H1 (cell line): ENCODE results near the gene TYR. TPM values are rescaled to one million over a fixed set of nuclear protein-coding genes. Genes with fewer than 3 reads are reported as not detected.
A peak's percentile ranks its signal among the peaks of the same experiment; 100 is the strongest.

Source experiments
- CTCF ChIA-PET: fragments of 300-600 bp; sonication (Branson Sonifier 250); formaldehyde crosslinking; loops from one replicate; lab custom pipeline; 2021; ENCODE audit not compliant: partially characterized antibody; lab: Charles Lee
- POLR2A ChIA-PET: fragments of 300-600 bp; sonication (Branson Sonifier 250); formaldehyde crosslinking; loops from one replicate; lab custom pipeline; 2021; ENCODE audit warnings: inconsistent platforms; ENCODE audit not compliant: partially characterized antibody; lab: Charles Lee
- DNase-seq, 2 experiments: peaks; one replicate each; pipeline versions ENCODE4 v3.0.0 to v3.0.0-alpha.2; 2010 to 2022; ENCODE audit warnings: low spot score in 2 of 2, low read depth in 1 of 2, mixed read lengths in 1 of 2
- FAIRE-seq: peaks from 2 replicates; lab custom pipeline; 2011; peaks lifted over from hg19 to GRCh38; lab: Jason Lieb, UNC
- H2AFZ ChIP-seq: 2 replicates; pipeline ENCODE4 v1.8.1; 2012; ENCODE audit warnings: low read length, inconsistent platforms
- H2AK5ac ChIP-seq: 2 replicates; pipeline ENCODE4 v1.6.1; 2013; ENCODE audit warnings: low read depth, low read length
- H2BK120ac ChIP-seq: replicated peaks from 2 replicates; pipeline ENCODE3; 2013; ENCODE audit warnings: low read depth, low read length, inconsistent platforms
- H2BK12ac ChIP-seq: 2 replicates; pipeline ENCODE4 v1.6.1; 2013; ENCODE audit warnings: low read depth, low read length
- H2BK15ac ChIP-seq: 2 replicates; pipeline ENCODE4 v1.6.1; 2013; ENCODE audit warnings: low read length
- H2BK20ac ChIP-seq: 2 replicates; pipeline ENCODE4 v1.6.1; 2013; ENCODE audit warnings: low read length
- H2BK5ac ChIP-seq: 2 replicates; pipeline ENCODE4 v1.6.1; 2013; ENCODE audit warnings: low read depth, low read length
- H3K14ac ChIP-seq: 2 replicates; pipeline ENCODE4 v1.6.1; 2013; ENCODE audit warnings: inconsistent platforms; ENCODE audit not compliant: insufficient read length
- H3K18ac ChIP-seq: 2 replicates; pipeline ENCODE4 v1.6.1; 2013; ENCODE audit warnings: low read length; ENCODE audit errors: extremely low read depth
- H3K23ac ChIP-seq: 2 replicates; pipeline ENCODE4 v1.6.1; 2013; ENCODE audit warnings: inconsistent platforms; ENCODE audit not compliant: insufficient read length
- H3K23me2 ChIP-seq: 2 replicates; pipeline ENCODE4 v1.6.1; 2013; ENCODE audit warnings: low read depth, low read length
- H3K27ac ChIP-seq: 2 replicates; pipeline ENCODE4 v1.6.1; 2011; ENCODE audit warnings: low read depth, low read length, inconsistent platforms
- H3K27me3 ChIP-seq, 4 experiments: replicated peaks in 1 of 4; 1 replicate in 1 of 4; 2 replicates in 3 of 4; pipeline versions ENCODE4 v1.6.1 to v1.8.1; 2011 to 2013; ENCODE audit warnings: low read length in 3 of 4, mild to moderate bottlenecking in 3 of 4, inconsistent platforms in 2 of 4, mixed read lengths in 2 of 4, moderate library complexity in 1 of 4; ENCODE audit not compliant: control insufficient read depth in 3 of 4, insufficient read depth in 3 of 4; ENCODE audit errors: extremely low read depth in 1 of 4
- H3K36me3 ChIP-seq, 4 experiments: 2 replicates each; pipeline versions ENCODE4 v1.6.1 to v1.8.1; 2011 to 2013; ENCODE audit warnings: mild to moderate bottlenecking in 4 of 4, low read length in 3 of 4, moderate library complexity in 2 of 4, control low read depth in 1 of 4, inconsistent platforms in 1 of 4; ENCODE audit not compliant: insufficient read depth in 4 of 4, control insufficient read depth in 2 of 4
- H3K4ac ChIP-seq: replicated peaks from 2 replicates; pipeline ENCODE3; 2013; ENCODE audit warnings: low read length, low read depth, mixed read lengths, inconsistent platforms; ENCODE audit not compliant: insufficient read length
- H3K4me1 ChIP-seq, 4 experiments: replicated peaks in 1 of 4; 1 replicate in 1 of 4; 2 replicates in 3 of 4; pipeline versions ENCODE4 v1.6.1 to v1.8.1; 2011 to 2013; ENCODE audit warnings: low read length in 3 of 4, inconsistent platforms in 2 of 4, mixed read lengths in 1 of 4; ENCODE audit not compliant: insufficient read depth in 4 of 4, control insufficient read depth in 3 of 4
- H3K4me2 ChIP-seq, 2 experiments: 2 replicates each; pipeline versions ENCODE4 v1.6.1 to v1.8.1; 2011 to 2013; ENCODE audit warnings: low read depth in 2 of 2, low read length in 2 of 2, control low read depth in 1 of 2, inconsistent platforms in 1 of 2, mild to moderate bottlenecking in 1 of 2; ENCODE audit not compliant: insufficient read depth in 1 of 2
- H3K4me3 ChIP-seq, 4 experiments: fragments of 200-600, 300-600 bp in 1 of 4; sonication (generic), shearing (Covaris generic), sonication (Bioruptor Twin) in 1 of 4; 2 replicates each; pipeline versions ENCODE4 v1.5.1 to v1.8.1; 2011 to 2016; ENCODE audit warnings: low read length in 4 of 4, low read depth in 3 of 4, control low read depth in 2 of 4, inconsistent platforms in 2 of 4, mild to moderate bottlenecking in 2 of 4, mixed read lengths in 1 of 4, moderate library complexity in 1 of 4; ENCODE audit not compliant: insufficient read depth in 2 of 4; ENCODE audit errors: extremely low read depth in 1 of 4
- H3K56ac ChIP-seq: replicated peaks from 2 replicates; pipeline ENCODE3; 2013; ENCODE audit warnings: low read depth, mild to moderate bottlenecking, mixed read lengths, low read length, inconsistent platforms; ENCODE audit not compliant: insufficient read length
- H3K79me1 ChIP-seq: 2 replicates; pipeline ENCODE4 v1.6.1; 2013; ENCODE audit warnings: low read depth, low read length, control low read depth
- H3K79me2 ChIP-seq, 2 experiments: 2 replicates each; pipeline versions ENCODE4 v1.6.1 to v1.8.1; 2012 to 2013; ENCODE audit warnings: low read length in 2 of 2, mild to moderate bottlenecking in 2 of 2, inconsistent platforms in 1 of 2; ENCODE audit not compliant: insufficient read depth in 2 of 2, control insufficient read depth in 1 of 2
- H3K9ac ChIP-seq, 4 experiments: replicated peaks in 1 of 4; 1 replicate in 1 of 4; 2 replicates in 3 of 4; pipeline versions ENCODE4 v1.6.1 to v1.8.1; 2011 to 2013; ENCODE audit warnings: low read depth in 3 of 4, low read length in 3 of 4, control low read depth in 2 of 4, mild to moderate bottlenecking in 2 of 4, moderate library complexity in 2 of 4, inconsistent platforms in 1 of 4; ENCODE audit errors: extremely low read depth in 1 of 4
- H3K9me3 ChIP-seq, 2 experiments: 2 replicates each; pipeline versions ENCODE4 v1.6.1 to v1.8.1; 2012 to 2013; ENCODE audit warnings: mild to moderate bottlenecking in 2 of 2, moderate library complexity in 2 of 2, control low read depth in 1 of 2, inconsistent platforms in 1 of 2, low read depth in 1 of 2, low read length in 1 of 2, mixed read lengths in 1 of 2; ENCODE audit not compliant: insufficient read depth in 2 of 2
- H4K20me1 ChIP-seq, 2 experiments: replicated peaks in 1 of 2; 2 replicates each; pipeline versions ENCODE3 to v1.8.1; 2011 to 2013; ENCODE audit warnings: inconsistent platforms in 2 of 2, low read length in 2 of 2, mild to moderate bottlenecking in 1 of 2; ENCODE audit not compliant: insufficient read depth in 2 of 2, control insufficient read depth in 1 of 2
- H4K5ac ChIP-seq: 2 replicates; pipeline ENCODE4 v1.6.1; 2013; ENCODE audit warnings: low read length, low read depth, mixed read lengths, inconsistent platforms; ENCODE audit not compliant: insufficient read length
- H4K8ac ChIP-seq: 2 replicates; pipeline ENCODE4 v1.8.0; 2013; ENCODE audit warnings: mild to moderate bottlenecking, moderate library complexity, low read length, inconsistent platforms; ENCODE audit not compliant: insufficient read depth; ENCODE audit errors: extremely low read depth
- H4K91ac ChIP-seq: replicated peaks from 2 replicates; pipeline ENCODE3; 2013; ENCODE audit warnings: low read length, mixed read lengths, inconsistent platforms; ENCODE audit not compliant: insufficient read length
- CTBP2 ChIP-seq: IDR thresholded peaks from 2 replicates; pipeline ENCODE4 v1.7.0; 2011; ENCODE audit warnings: borderline replicate concordance, mild to moderate bottlenecking, moderate library complexity, mixed read lengths, low read length; ENCODE audit not compliant: insufficient read depth, insufficient read length
- NANOG ChIP-seq: IDR thresholded peaks from 2 replicates; pipeline ENCODE4 v1.6.1; 2011; ENCODE audit warnings: low read length, low read depth, mild to moderate bottlenecking, inconsistent platforms; ENCODE audit not compliant: insufficient read depth, poor library complexity, severe bottlenecking
- WGBS, 2 experiments: shearing (Covaris generic) in 1 of 2; methylation state at CpG; one replicate each; pipeline versions ENCODE4 v1.1.6 to v1.1.7; 2013 to 2015; ENCODE audit warnings: low lambda C conversion rate in 2 of 2, mixed read lengths in 2 of 2, inconsistent platforms in 1 of 2, low coverage in 1 of 2, missing lambda C conversion rate in 1 of 2; ENCODE audit not compliant: insufficient replicate concordance in 2 of 2, insufficient coverage in 1 of 2, insufficient read length in 1 of 2; ENCODE audit errors: extremely low coverage in 1 of 2, missing lambda C conversion rate in 1 of 2; 5-methylcytosine and 5-hydroxymethylcytosine counted together
- polyA plus RNA-seq, 7 experiments: library from polyadenylated mRNA; depleted of rRNA in 3 of 7; stranded (reverse) in 5 of 7; unstranded in 2 of 7; fragments of >200 nt in 5 of 7; fragments of 200-250 nt in 2 of 7; gene quantifications; 1 replicate in 5 of 7; 2 replicates in 1 of 7; 4 replicates in 1 of 7; pipeline versions ENCODE4 v1.2.1 to v1.2.3, GENCODE V29; 2011 to 2013; ENCODE audit warnings: missing spikeins in 2 of 7, mixed read lengths in 2 of 7
- total RNA-seq: library from RNA; stranded (reverse); fragmentation: NEBNext Ultra II Directional; extraction: Animal tissue kit (Norgen Biotek cat#: 25700); gene quantifications from 2 replicates; pipeline ENCODE4 v1.2.1, GENCODE V29; 2021

The TYR gene
- total and polyA plus RNA-seq, 2 of the 8 experiments (the other 6 are each of a cell fraction or from before 2014, with no cell fraction given): not detected

GRCh38 chr11:89181111-89181510 is 3.4 kb downstream of the TYR start:
- Histone ChIP-seq H3K36me3 (no peaks in the 10 kb centered on the region), H3K18ac (no peak overlapping the region), H4K91ac (no peak overlapping the region), H3K27me3 (no peaks in the 10 kb centered on the region), H2BK20ac (no peak overlapping the region), H3K4ac (no peak overlapping the region), H3K79me2 (no peaks in the 10 kb centered on the region), H2BK15ac (no peak overlapping the region), H3K4me2 (no peak overlapping the region), H3K9me3 (no peaks in the 10 kb centered on the region), H2AFZ (no peak overlapping the region), H2BK5ac (no peak overlapping the region), H3K4me3 (no peak overlapping the region), H4K20me1 (no peaks in the 10 kb centered on the region), H3K23ac (no peak overlapping the region), H4K5ac (peak overlapping the region; percentile 48), H3K9ac (no peak overlapping the region), H3K79me1 (no peaks in the 10 kb centered on the region), H3K4me1 (peaks cover 0 to 4% (median 0%) of the 10 kb centered on the region in 4 experiments; a peak in 1 of 7 replicates), H2BK12ac (no peak overlapping the region), H3K14ac (no peak overlapping the region), H3K23me2 (no peaks in the 10 kb centered on the region), H2BK120ac (no peak overlapping the region), H4K8ac (no peak overlapping the region), H3K27ac (no peak overlapping the region), H2AK5ac (no peak overlapping the region), H3K56ac (no peak overlapping the region)
- ChIA-PET POLR2A (no interaction called here), CTCF (no interaction called here)
- DNase-seq (peak in 1 of 2 experiments; percentile 9), FAIRE-seq (no peak)
- 67% methylated on average over 2 of the region's 2 CpGs; no CpG with 5 or more reads in 1 of the 2 experiments for WGBS, 2 experiments
- no peak for TF ChIP-seq CTBP2
- TF ChIP-seq NANOG: peak; percentile 43
